Bronchial epithelial cell (primary cell): Measurements from ENCODE around the gene CROT. TPM values are rescaled to one million over a fixed set of nuclear protein-coding genes. Genes with fewer than 3 reads are reported as not detected.

Experiments used
- DNase-seq: peaks from one replicate; pipeline ENCODE4 v3.0.0-alpha.2; 2010; ENCODE audit warnings: low read depth
- FAIRE-seq: peaks from 2 replicates; lab custom pipeline; 2011; peaks lifted over from hg19 to GRCh38; lab: Jason Lieb, UNC
- H3K27me3 ChIP-seq: 2 replicates; pipeline ENCODE4 v1.5.1; 2011; ENCODE audit warnings: low read length; ENCODE audit not compliant: control insufficient read depth, insufficient read depth
- H3K36me3 ChIP-seq: 2 replicates; pipeline ENCODE4 v1.5.1; 2011; ENCODE audit warnings: low read length; ENCODE audit not compliant: control insufficient read depth, insufficient read depth
- H3K4me3 ChIP-seq: 2 replicates; pipeline ENCODE4 v1.5.1; 2011; ENCODE audit warnings: mild to moderate bottlenecking, low read depth, low read length, control low read depth
- CTCF ChIP-seq: IDR thresholded peaks from 2 replicates; pipeline ENCODE4 v1.5.1; 2011; ENCODE audit warnings: mild to moderate bottlenecking, moderate library complexity, low read length, control low read depth, inconsistent platforms; ENCODE audit not compliant: insufficient read depth, severe bottlenecking
- total RNA-seq: library from RNA; depleted of rRNA; stranded (reverse); fragments of >200 nt; gene quantifications from 2 replicates; pipeline ENCODE4 v1.2.1, GENCODE V29; 2014

CROT gene
- total RNA-seq, 1 donor from 2014 or later = 12.9 TPM

GRCh38 chr7:87328281-87328680 lies 17.2 kb upstream of the CROT start:
- H3K36me3 ChIP-seq = peaks cover 5% of the 10 kb centered on the region
- no peak for DNase-seq
- no peaks in the 10 kb centered on the region for H3K27me3 ChIP-seq
- no peak for FAIRE-seq
- no peak overlapping the region for H3K4me3 ChIP-seq
- no peak for TF ChIP-seq CTCF

GRCh38 chr7:87330316-87330715 lies 15.1 kb upstream of the CROT start:
- Histone ChIP-seq H3K4me3 (no peak overlapping the region), H3K36me3 (peaks cover 6% of the 10 kb centered on the region), H3K27me3 (no peaks in the 10 kb centered on the region)
- DNase-seq = no peak
- FAIRE-seq = no peak
- no peak for TF ChIP-seq CTCF

- Histone ChIP-seq H3K27me3 (no peaks in the 10 kb centered on the region), H3K4me3 (no peak overlapping the region), H3K36me3 (peaks cover 6% of the 10 kb centered on the region)
- DNase-seq (peak; percentile 13), FAIRE-seq (no peak)
- no peak for TF ChIP-seq CTCF
Measured at GRCh38 chr7:87330942-87331341, 14.5 kb upstream of the CROT start.

GRCh38 chr7:87331687-87332252 lies 13.7 kb upstream of the CROT start:
- TF ChIP-seq CTCF = no peak
- Histone ChIP-seq H3K4me3 (no peak overlapping the region), H3K27me3 (no peaks in the 10 kb centered on the region), H3K36me3 (peaks cover 6% of the 10 kb centered on the region)
- DNase-seq (no peak), FAIRE-seq (no peak)

- no peaks in the 10 kb centered on the region for H3K27me3 ChIP-seq
- DNase-seq (no peak), FAIRE-seq (no peak)
- TF ChIP-seq CTCF = no peak
- no peak overlapping the region for H3K4me3 ChIP-seq
- peaks cover 6% of the 10 kb centered on the region for H3K36me3 ChIP-seq
Measured at GRCh38 chr7:87332321-87332720, 13.1 kb upstream of the CROT start.

GRCh38 chr7:87336136-87336535 lies 9.3 kb upstream of the CROT start:
- no peak for TF ChIP-seq CTCF
- FAIRE-seq = no peak
- peaks cover 1% of the 10 kb centered on the region for H3K36me3 ChIP-seq
- no peak for DNase-seq
- no peaks in the 10 kb centered on the region for H3K27me3 ChIP-seq
- no peak overlapping the region for H3K4me3 ChIP-seq
